Choroid plexus epithelial cell (primary cell): Measurements from ENCODE around the gene NTMT1.

Experiments
- DNase-seq: peaks from one replicate; pipeline ENCODE4 v3.0.0-alpha.2; 2010; ENCODE audit warnings: low read depth
- H3K4me3 ChIP-seq: 2 replicates; pipeline ENCODE4 v1.5.1; 2011; ENCODE audit warnings: low read depth, mild to moderate bottlenecking, control low read depth, low read length, moderate library complexity
- CTCF ChIP-seq: conservative IDR thresholded peaks from 2 replicates; pipeline ENCODE4 v1.5.1; 2011; ENCODE audit warnings: low read depth, mild to moderate bottlenecking, control low read depth, inconsistent platforms, low read length, moderate library complexity

The NTMT1 gene

GRCh38 chr9:129606161-129607026 is 19.6 kb upstream of the NTMT1 start:
- DNase-seq, result peak; percentile 85
- no peak for TF ChIP-seq CTCF
- no peak overlapping the region for H3K4me3 ChIP-seq

- TF ChIP-seq CTCF, result no peak
- no peak overlapping the region for H3K4me3 ChIP-seq
- no peak for DNase-seq
Measured at GRCh38 chr9:129607027-129607387, 19.0 kb upstream of the NTMT1 start.

GRCh38 chr9:129608561-129609481 is 17.1 kb upstream of the NTMT1 start:
- no peak for DNase-seq
- TF ChIP-seq CTCF, result no peak
- no peak overlapping the region for H3K4me3 ChIP-seq

GRCh38 chr9:129609486-129610212 is 16.3 kb upstream of the NTMT1 start:
- TF ChIP-seq CTCF, result no peak
- H3K4me3 ChIP-seq, result peak overlapping the region; percentile 32
- peak; percentile 92 for DNase-seq

- H3K4me3 ChIP-seq, result peak overlapping the region; percentile 53
- no peak for DNase-seq
- no peak for TF ChIP-seq CTCF
Measured at GRCh38 chr9:129610213-129610472, 15.8 kb upstream of the NTMT1 start.

- peak; percentile 82 for TF ChIP-seq CTCF
- peak; percentile 80 for DNase-seq
- H3K4me3 ChIP-seq, result peak overlapping the region; percentile 62
Measured at GRCh38 chr9:129610473-129611306, 15.3 kb upstream of the NTMT1 start.
